Activated CD4-positive, alpha-beta T cell treated with anti-CD3 and anti-CD28 coated beads, Interleukin-2, Interleukin-4, amounts not matched to agents 100 ng/mL and 50 ng/mL, durations not matched to agents 16 hours and 8 hours (primary cell): ENCODE data around the gene ATXN1.
A peak's percentile ranks its signal among the peaks of the same experiment; 100 is the strongest.
"Not testable (repeated sequence)": the region's sequence is repeated elsewhere in the genome, so short reads cannot be mapped to it uniquely, and the experiment has no call there.

ENCODE experiments used
- DNase-seq: peaks from one replicate; pipeline ENCODE4 v3.0.0-alpha.2; 2020; ENCODE audit warnings: low spot score

Gene ATXN1

DNA sequence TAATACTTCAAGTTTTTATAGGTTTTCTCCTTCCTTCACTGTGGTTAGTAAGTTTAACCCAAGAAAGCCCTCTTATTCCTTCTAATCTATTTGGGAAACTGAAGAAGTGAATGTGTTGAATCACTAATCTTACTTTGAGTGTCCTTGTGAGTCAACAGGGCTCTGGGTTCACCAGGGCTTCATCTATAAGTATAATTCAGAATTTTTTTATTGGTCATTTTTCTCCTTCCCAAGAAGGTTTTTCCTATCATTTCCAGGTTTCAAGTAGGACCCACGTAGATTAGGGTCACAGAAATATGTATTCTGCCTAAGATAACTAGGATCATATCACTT lies 191.1 kb downstream of the ATXN1 start:
- no peak for DNase-seq

DNA sequence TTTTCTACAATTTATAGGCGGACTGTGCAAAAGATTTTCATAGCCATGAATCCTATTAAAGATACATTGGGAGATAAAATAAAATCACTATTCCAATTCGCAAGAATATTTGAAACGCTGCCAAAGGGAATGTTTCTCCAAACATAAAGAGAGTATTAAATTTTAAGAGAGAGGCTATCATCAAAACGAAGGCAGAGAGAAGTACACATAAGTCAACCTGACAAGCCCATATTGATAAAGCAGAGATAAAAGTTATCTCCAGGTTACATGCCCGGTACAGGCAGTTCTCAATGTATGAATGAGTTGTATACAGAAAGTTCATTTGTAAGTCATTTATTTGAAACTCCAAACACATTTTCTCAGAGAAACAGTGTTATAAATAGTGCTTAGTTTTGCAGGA lies 193.1 kb downstream of the ATXN1 start:
- DNase-seq = no peak

DNA sequence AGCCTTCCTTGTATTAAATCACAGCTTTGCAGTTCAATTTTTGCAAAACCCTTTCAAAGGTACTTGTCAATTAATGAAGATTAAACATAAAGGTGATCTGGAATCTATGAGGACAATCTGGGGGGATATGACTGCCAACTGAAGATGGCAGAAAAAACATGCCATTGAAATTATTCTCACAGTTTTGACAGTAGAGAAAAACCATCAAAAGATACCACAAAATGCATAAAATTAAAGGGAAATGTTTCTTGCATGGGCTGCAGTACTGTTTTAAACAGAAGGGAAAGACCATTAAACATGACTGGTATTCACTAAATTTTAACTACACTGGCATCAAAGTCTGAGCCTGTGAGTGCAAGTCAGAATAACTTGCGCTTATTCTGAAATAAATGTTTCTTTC lies 194.2 kb downstream of the ATXN1 start:
- no peak for DNase-seq

DNA sequence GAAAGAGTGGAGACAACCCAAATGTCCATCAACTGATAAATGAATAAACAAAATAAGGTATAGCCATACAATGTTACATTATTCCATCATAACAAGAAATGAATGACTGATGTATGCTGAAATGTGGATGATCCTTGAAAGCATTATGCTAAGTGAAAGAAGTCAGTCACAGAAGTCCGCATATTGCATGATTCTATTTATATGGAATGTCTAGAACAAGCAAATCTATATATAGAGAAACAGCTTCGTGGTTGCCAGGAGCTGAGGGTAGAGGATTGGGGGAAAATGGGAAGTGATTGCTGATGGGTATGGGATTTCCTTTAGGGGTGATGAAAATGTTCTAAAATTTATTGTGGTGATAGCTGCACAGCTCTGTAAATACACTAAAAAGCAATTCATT lies 196.8 kb downstream of the ATXN1 start:
- DNase-seq = no peak

DNA sequence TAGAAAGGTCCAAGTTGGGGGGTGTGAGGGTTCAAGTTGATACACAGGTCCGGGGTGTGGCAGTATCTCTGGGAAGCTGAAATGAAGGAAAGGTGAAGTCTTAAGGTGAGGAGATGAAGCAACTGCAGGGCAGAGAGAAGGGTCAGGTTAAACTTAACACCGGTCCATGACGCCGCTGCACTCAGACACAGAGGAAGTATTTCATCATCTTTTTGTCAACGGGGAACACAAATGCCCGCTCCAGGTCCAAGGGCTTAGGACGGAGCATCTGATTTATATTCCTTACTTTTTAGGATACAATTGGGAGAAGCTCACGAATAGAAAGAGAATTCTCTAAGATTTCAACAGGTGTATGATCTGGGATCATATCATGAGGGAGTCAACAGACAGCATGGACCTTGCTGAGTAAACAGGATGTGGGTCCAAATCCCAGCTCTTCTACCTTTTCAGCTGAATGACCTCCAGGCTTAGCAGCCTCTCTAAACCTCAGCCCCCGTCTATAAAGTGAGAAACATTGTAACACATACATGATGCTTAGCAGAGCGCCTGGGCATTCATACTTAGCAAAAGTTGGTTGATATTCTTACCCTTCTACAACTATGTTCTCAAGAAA lies 197.5 kb downstream of the ATXN1 start:
- DNase-seq = no peak

DNA sequence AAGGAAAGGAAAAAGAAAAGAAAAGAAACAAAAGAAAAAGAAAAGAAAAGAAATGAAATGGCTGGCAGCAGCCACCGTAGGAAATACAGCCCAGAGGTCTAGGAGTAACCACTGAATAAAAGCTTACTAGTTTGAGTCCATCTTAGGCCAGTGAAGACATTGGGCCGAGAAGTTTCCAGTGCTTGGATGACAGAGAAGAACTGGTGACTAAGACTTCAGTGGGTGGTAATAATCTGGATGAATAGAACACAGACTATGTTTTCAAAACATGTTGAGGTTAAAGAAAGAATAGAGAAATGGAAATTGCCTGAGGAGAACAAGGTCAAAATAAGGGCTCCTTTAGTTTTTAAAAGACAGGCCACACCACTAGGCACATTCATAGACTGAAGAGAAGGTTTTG lies 198.8 kb downstream of the ATXN1 start:
- DNase-seq = no peak

DNA sequence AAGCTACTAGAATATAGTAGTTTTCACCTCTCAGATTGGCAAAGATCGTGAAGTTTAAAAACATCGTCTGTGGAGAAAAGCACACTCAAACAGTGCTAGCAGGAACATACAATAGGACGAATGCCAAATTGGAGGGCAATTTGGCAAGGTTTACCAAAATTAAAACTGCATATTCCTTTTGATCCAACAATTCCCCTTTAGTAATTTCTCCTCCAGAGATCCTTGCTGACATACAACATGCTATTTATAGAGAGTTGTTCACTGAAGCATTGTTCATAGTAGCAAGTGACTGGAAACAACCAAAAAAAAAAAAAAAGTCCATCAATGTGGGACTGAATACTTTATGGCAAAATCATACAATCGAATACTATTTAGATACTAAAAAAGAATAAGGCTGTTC lies 202.2 kb downstream of the ATXN1 start:
- no peak for DNase-seq

DNA sequence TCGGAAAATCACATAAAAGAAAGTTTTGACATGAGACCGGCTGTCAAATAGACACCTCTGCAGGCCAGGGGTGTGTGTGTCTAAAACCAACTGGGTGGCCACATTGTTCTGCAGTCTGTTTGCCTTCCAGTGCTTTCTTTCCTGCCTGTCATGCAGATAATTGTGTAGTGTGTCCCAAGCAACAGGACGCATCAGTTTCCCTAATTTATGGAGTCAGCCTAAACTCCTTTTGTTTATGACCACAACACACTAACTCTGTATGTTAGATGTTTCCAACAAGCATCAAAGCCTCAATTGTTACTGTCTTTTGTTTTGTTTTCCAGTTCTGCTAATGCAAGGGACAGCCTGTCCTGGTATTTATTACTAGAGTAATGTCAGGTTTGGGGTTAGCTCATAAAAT lies 205.7 kb downstream of the ATXN1 start:
- no peak for DNase-seq

DNA sequence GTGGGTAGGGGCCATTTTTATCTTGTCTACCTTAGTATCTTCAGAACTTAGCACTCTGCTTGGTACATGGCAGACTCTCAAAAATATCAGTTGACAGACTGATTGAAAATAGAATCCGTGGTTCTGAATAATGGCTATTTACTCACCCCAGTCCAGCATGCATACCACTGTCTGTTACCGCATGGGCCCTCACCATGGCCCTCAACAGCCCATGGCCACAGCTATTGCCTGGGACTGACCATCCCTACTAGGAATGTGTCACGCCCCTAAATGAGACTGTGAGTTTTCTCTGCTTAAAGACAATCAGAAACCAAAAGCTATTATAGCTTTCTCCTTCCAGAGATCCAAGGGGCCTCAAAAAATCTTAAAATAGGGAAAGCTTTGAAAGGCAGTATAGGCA lies 207.7 kb downstream of the ATXN1 start:
- no peak for DNase-seq

DNA sequence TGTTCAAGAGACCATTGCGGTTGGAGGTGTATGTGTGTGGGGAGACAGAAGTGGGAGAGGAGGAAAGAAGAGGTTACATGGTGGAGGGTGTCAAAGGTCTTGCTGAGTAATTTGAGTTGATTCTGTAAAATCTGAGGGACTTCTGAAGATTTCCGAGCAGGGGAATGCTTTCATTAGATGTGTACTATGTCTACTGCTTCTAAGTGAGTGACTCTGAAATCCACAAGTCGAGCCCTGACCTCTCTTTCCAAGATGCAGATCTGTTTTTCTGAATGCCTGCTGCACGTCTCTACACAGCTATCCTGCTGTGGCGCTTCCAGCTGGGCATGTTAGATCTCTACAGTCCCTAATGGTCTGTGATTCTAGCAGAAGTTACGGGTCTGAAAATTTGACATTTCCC lies 209.8 kb downstream of the ATXN1 start:
- DNase-seq = no peak

DNA sequence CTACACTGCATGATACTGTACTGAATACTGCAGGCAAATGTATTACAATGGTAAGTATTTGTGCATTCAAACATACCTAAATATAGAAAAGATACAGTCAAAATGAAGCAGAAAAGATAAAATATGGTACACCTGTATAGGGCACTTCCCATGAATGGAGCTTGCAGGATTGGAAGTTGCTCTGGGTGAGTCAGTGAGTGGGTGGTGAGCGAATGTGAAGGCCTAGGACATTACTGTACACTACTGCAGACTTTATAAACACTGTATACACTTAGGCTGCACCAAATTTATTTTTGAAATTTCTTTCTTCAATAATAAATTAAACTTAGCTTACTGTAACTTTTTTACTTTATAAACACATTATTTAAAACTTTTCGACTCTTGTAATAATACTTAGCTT lies 213.1 kb downstream of the ATXN1 start:
- DNase-seq = no peak

DNA sequence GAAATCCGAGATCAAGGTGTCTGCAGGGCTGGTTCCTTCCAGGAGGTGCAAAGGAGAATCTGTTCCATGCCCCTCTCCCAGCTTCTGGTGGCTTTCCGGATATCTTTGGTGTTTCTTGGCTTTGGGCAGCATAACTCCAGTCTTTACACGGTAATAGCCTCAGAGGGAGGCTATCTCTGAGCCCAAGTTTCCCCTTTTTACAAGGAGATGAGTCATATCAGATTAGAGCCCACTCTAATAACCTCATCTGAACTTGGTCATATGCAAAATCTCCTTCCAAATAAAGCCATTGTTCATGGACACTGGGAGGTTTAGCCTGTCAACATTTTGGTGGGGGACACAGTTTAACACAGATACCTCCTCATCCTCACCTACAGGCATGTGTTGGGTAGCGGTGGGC lies 213.7 kb downstream of the ATXN1 start:
- no peak for DNase-seq

DNA sequence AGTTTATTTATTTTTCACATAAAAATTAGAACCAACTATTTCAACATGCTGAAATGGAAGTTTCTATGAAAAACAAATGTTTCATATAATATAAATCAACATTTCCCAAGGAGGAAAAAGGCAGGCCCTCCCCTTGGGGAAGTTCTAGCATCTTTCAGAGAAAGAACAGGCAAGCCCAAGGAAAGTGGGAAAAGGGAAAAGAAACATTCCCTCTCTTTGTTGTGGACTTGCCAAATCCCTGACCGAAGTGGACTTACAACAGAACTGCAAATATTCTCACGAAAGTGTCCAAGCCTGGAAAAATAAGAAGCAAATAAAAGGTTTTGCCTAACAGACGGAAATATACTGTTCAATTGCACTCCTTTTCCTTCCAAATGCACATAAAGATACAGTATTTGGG lies 214.4 kb downstream of the ATXN1 start:
- no peak for DNase-seq

DNA sequence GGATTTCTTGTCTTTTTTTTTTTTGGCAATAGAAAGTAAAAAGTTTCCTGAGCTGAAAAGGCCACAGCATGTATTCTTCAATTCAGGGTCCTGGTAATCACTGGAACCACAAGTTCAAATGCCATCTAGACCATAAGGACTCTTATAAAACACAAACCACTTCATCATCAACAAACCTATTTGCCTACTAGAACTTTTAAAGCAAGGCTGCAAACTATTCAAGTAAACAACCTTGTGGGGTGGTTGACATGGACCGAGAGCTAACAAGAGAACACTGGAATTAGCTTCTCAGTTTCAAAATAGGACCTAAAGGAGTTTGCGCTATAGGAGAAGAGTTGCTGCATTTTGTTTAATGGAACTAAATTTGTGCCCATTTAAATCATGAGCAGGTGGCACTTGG lies 215.9 kb downstream of the ATXN1 start:
- DNase-seq = no peak

DNA sequence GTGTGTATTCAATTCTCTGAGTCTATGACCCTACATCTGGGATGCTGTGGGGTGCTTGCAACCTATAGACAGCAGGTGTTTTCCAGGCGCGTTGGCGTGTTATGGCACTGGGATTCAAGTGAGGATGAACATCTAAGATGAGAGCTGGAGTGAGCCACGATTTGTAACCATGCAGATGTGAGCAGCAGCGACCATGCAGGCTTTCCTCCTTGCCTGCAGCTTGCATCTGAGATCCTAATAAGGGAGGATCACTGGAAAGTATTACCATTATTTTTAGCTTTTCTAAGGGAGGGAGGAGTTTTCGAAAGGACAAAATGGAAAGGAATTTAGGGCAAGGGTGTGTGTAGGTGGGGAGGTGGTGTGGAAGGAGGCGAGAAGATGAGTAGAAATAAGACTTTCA lies 216.7 kb downstream of the ATXN1 start:
- DNase-seq = no peak

DNA sequence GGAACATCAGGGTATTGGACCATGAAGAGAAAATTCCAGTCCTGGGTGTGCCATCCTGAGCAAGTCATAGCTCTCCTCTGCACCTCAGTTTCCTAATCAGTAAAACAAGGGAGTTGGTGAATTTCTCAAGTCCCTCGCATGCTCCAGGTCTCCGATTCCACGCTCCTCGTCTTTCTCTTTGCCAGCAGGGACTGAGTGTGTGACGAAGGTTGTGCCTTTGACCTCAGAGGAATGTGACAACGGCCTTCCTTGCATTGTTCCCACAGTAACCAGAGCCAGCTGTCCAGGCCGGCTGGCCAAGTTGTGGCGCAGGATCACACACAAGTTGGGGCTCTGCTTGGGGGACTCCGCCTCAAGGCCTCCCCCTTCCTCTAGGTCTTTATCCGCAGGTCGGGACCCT lies 217.3 kb downstream of the ATXN1 start:
- DNase-seq = no peak

DNA sequence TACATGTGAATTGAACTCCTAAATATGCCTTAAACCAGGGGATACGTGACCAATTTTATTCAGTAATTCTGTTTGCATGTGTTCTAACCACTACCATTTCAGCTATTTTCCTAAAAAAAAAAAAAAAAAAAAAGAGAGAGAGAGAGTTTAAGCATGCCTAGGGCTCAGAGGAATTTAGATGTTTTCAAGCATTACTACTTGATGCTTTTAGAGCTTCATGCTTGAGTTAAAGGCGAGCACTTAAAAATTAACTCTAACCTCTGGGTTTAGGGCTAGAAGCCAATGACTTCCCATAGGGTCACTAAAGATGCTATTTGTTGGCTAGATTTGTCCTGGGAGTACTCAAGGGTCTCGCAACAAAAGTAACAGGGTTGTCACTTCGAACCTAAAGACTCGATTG lies 217.7 kb downstream of the ATXN1 start:
- DNase-seq = no peak

DNA sequence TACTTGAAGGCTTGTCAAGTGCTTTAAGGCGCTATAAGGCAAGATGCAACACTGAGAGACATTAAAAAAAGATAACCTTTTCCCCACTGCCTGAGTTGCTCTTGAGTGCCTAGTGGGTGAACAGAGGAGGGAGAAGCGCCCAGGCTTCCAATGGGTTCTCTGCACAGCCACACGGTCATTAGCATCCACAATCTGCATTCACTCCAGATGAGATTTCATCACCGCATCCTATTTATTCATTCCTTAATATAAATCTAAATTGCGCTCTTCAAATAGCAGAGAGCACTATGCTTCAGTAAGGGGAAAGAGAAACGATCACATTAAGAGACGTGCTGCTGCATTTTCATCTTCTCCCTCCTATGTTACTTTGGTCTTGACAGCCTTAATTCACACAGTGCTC lies 219.2 kb downstream of the ATXN1 start:
- DNase-seq = no peak

DNA sequence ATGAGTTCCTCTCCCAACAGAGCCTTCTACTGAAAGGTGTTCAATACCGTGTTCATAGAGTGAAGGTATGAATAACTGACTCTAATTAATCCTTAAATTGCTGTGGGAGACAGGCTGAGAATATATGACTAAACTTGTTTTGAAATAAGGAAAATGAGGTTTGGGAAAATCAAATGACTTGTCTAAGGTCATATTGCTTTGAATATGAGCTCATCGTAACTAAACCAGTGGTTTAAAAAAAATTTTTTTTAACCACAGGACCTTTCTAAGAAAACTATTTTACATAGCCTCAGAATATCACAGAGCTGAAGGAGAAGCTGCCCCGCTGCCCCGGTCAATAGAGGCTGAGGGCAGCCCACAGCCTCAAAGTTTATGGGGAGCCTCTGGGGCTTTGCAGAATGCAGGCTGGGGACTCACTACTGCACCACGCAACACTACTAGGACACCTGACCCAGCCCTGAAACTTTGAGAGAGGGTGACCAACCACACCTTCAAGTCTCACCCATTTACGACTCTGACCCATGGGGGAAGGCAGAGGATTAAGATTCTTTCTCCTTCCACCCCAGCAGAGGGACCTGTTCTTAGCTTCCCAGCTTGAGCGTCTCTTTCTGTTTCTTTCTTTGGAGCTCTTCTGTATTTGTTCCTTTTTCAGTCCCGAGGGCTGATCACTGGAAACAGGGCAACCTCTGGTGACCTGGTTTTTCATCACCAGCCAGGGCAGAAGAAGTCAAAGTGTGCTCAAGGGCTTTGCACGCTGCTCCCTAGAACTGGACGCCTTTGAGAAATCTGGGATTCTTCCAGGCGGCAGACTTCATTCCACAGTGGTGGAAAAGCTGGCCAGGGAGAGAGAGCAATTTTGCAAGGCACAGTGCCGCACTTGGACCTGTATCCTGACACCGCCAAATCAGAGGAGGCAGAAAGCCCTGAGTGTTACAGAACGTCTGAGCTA lies 220.2 kb downstream of the ATXN1 start:
- no peak for DNase-seq

DNA sequence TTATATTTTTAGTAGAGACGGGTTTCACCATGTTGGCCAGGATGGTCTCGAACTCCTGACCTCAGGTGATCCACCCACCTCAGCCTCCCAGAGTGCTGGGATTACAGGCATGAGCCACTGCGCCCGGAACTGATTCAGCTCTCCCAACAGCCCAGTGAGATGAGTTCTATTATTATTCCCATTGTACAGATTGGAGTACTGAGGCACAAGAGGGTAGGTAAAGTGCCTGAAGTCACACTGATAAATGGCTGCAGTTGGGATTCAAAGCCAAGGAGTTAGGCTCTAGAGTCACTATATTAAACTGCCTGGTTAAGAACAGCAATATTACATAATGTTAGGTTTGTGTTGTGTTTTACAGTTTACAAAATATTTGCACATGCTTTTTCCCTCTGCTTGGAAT lies 220.9 kb downstream of the ATXN1 start:
- not testable (repeated sequence) for DNase-seq

DNA sequence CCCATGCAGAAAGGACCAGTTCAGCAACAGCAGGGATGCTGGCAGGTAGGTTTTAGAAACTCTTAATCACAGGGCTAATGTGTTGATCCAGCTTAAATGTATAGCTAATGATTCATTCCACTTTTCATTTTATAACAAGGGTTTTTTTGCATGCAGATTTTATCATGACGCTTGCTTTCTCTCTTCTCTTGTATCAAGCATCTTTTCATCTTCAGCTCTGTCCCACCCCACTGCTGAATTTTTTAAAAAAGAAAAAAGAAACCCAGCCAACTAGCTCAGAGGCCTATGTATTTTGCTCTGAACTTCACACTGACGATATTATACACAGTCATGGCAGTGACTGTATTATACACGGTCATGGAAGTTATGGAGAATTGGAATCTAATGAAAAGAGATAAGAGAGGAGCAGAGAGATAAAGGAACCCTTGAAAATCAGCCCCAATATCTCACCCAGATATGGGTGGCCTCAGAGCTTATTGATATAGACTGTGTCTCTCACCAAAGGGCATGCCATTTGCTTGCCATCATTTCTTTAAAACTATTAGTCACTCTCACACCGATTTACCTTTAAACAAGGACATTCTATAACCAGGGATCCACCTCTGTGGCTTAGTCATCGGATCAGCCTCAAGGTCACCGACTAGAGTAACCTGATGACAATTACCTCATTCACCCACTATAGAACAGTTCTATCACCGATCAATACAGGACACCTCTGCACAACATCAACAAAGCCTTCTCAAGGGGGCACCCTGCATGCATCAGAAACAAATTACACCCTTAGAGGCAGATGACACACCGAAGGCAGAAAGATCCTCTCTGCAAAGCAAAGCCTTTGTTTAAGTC lies 222.0 kb downstream of the ATXN1 start:
- no peak for DNase-seq

DNA sequence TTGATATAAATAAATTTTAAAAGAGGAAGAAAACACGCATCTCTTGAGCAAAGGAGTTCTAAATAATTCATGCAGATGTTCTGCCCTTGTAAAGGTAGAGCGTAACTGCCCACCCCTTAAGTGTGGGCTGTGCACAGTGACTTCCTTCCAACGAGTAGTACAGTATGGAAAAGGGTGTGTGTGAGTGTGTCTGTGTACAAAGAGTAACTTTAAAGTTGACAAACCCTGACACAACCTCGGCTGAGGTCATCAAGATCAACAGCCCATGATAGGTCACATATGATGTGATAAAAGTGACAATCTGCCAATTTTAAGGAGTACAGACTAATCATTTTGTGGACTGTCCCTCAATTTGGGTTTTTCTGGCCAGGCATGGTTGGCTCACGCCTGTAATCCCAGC lies 225.7 kb downstream of the ATXN1 start:
- DNase-seq = no peak

DNA sequence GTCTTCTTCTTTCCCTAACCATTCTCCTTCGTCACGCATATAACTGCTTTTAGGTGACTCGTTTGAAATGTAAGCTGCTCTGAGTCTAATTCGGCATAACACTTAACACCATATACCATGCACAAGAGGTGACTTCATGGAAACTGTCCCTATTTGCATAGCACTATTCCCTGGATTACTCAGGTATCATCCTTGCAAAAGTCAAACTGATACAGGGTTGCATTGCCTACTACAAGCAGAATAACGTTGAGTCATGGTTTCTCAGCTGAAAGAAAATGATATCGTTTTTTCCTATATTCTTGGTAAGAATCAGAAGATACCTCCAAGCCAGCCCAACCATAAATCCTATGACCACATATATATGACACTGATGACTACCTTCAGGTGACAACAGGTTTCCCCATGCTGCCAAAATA lies 227.5 kb downstream of the ATXN1 start:
- peak; percentile 70 for DNase-seq
